HG03558 (cell line): Measurements from ENCODE around the gene CPEB1.
"Not testable (repeated sequence)": the region's sequence is repeated elsewhere in the genome, so short reads cannot be mapped to it uniquely, and the experiment has no call there.

Source experiments
- ATAC-seq: cut with Tn5 transposase; IDR thresholded peaks from one replicate; pipeline ENCODE4 v1.9.1; 2021; ENCODE audit warnings: moderate number of reproducible peaks; ENCODE audit not compliant: unreplicated experiment; ENCODE audit errors: extremely low read depth

The CPEB1 gene

GRCh38 chr15:82650046-82650670, 3.0 kb upstream of the CPEB1 start:
- ATAC-seq: no peak

GRCh38 chr15:82649226-82649999, 2.2 kb upstream of the CPEB1 start:
- no peak for ATAC-seq

- no peak for ATAC-seq
These were observed 1.3 kb upstream of the CPEB1 start for GRCh38 chr15:82648257-82649103.

- no peak for ATAC-seq
These were observed 683 bp upstream of the CPEB1 start for GRCh38 chr15:82647835-82648256.

GRCh38 chr15:82646250-82647044, 716 bp downstream of the CPEB1 start:
- no peak for ATAC-seq

- not testable (repeated sequence) for ATAC-seq
These were observed 2.0 kb downstream of the CPEB1 start for GRCh38 chr15:82644967-82645852.

GRCh38 chr15:82643992-82644391, 3.2 kb downstream of the CPEB1 start:
- no peak for ATAC-seq

- ATAC-seq: no peak
These were observed 4.5 kb downstream of the CPEB1 start for GRCh38 chr15:82642656-82643055.

- no peak for ATAC-seq
These were observed 5.9 kb downstream of the CPEB1 start for GRCh38 chr15:82641129-82641798.

- no peak for ATAC-seq
These were observed 6.5 kb downstream of the CPEB1 start for GRCh38 chr15:82640672-82641071.

GRCh38 chr15:82635798-82636197, 11.4 kb downstream of the CPEB1 start:
- no peak for ATAC-seq

GRCh38 chr15:82630033-82630432, 17.1 kb downstream of the CPEB1 start:
- no peak for ATAC-seq

GRCh38 chr15:82625136-82625535, 22.0 kb downstream of the CPEB1 start:
- no peak for ATAC-seq

GRCh38 chr15:82624438-82624837, 22.7 kb downstream of the CPEB1 start:
- no peak for ATAC-seq

- no peak for ATAC-seq
These were observed 23.2 kb downstream of the CPEB1 start for GRCh38 chr15:82624008-82624407.

GRCh38 chr15:82621970-82622369, 25.2 kb downstream of the CPEB1 start:
- no peak for ATAC-seq

- no peak for ATAC-seq
These were observed 33.4 kb downstream of the CPEB1 start for GRCh38 chr15:82613747-82614146.

- no peak for ATAC-seq
These were observed 35.8 kb downstream of the CPEB1 start for GRCh38 chr15:82611348-82611747.

GRCh38 chr15:82602195-82602594, 45.0 kb downstream of the CPEB1 start:
- ATAC-seq: no peak
